Prostate gland (tissue), 2 donors: ENCODE results near the gene GMDS. TPM values are rescaled to one million over a fixed set of nuclear protein-coding genes. Genes with fewer than 3 reads are reported as not detected.

ENCODE experiments used
- DNase-seq: peaks from one replicate; pipeline ENCODE4 v3.0.0-alpha.2; 2019; ENCODE audit warnings: low spot score
- H3K27ac ChIP-seq, 2 donors: fragments of 200-600 bp; sonication (generic); 2 replicates each; pipeline ENCODE4 v1.5.1; 2017 to 2019
- H3K27me3 ChIP-seq: fragments of 200-600 bp; sonication (generic); replicated peaks from 2 replicates; pipeline ENCODE4 v1.5.1; 2019; ENCODE audit not compliant: insufficient read depth
- H3K36me3 ChIP-seq, 2 donors: fragments of 200-600 bp; sonication (generic); 1 replicate in 1 of 2; 2 replicates in 1 of 2; pipeline versions ENCODE4 v1.5.1 to v1.8.1; 2017 to 2019
- H3K4me1 ChIP-seq: fragments of 200-600 bp; sonication (generic); replicated peaks from 2 replicates; pipeline ENCODE4 v1.5.1; 2019
- H3K4me3 ChIP-seq, 2 donors: fragments of 200-600 bp; sonication (generic); 2 replicates each; pipeline ENCODE4 v1.5.1; 2017 to 2019
- H3K9me3 ChIP-seq: fragments of 200-600 bp; sonication (generic); 2 replicates; pipeline ENCODE4 v1.5.1; 2017
- CTCF ChIP-seq, 4 experiments: fragments of 200-600 bp in 2 of 4; fragments of 450-650 bp in 2 of 4; sonication (generic) in 2 of 4; IDR thresholded peaks; 1 replicate in 3 of 4; 2 replicates in 1 of 4; pipeline ENCODE4 v1.5.1; 2016 to 2019; ENCODE audit warnings: antibody characterized with exemption in 4 of 4, mild to moderate bottlenecking in 2 of 4, moderate library complexity in 2 of 4
- POLR2A ChIP-seq: fragments of 450-650 bp; IDR thresholded peaks from one replicate; pipeline ENCODE4 v1.6.1; 2016; ENCODE audit warnings: antibody characterized with exemption, mild to moderate bottlenecking
- POLR2AphosphoS5 ChIP-seq: sonication (generic); formaldehyde crosslinking; IDR thresholded peaks from one replicate; pipeline ENCODE4 v1.6.1; 2017; ENCODE audit warnings: antibody characterized with exemption
- WGBS: methylation state at CpG from one replicate; pipeline ENCODE4 v1.1.5; 2018; 5-methylcytosine and 5-hydroxymethylcytosine counted together
- intact Hi-C: fragments of 100-400 bp; cut with DNase I; formaldehyde crosslinking; loops from one replicate; pipeline ENCODE4 v1.14.2; 2022
- total RNA-seq, 2 donors: library from RNA; depleted of rRNA; stranded (reverse); fragments of >200 nt; gene quantifications; one replicate each; pipeline ENCODE4 v1.1.0, GENCODE V29; 2016

The GMDS gene
- total RNA-seq, 2 donors from 2014 or later: 24.9 to 29.9 TPM

GRCh38 chr6:2188856-2189384 lies 56.5 kb downstream of the GMDS start:
- intact Hi-C loops: no loop called here
- DNase-seq: no peak
- H3K36me3 ChIP-seq: no peaks in the 10 kb centered on the region

GRCh38 chr6:2188397-2188796 lies 57.0 kb downstream of the GMDS start:
- no peaks in the 10 kb centered on the region for H3K9me3 ChIP-seq
- H3K36me3 ChIP-seq: no peaks in the 10 kb centered on the region
- intact Hi-C loops: no loop called here
- H3K27ac ChIP-seq: no peak overlapping the region
- no peaks in the 10 kb centered on the region for H3K4me1 ChIP-seq
- H3K27me3 ChIP-seq: no peaks in the 10 kb centered on the region
- TF ChIP-seq POLR2AphosphoS5 (no peak), POLR2A (no peak), CTCF (IDR thresholded peaks at IDR 0.05) (no peak)
- DNase-seq: no peak
- 96% methylated on average over 5 of the region's 5 CpGs for WGBS
- no peak overlapping the region for H3K4me3 ChIP-seq

More at GRCh38 chr6:2188856-2189384, 56.5 kb downstream of the GMDS start:
- 74% methylated on average over 3 of the region's 3 CpGs for WGBS
- Histone ChIP-seq H3K27ac (no peak overlapping the region), H3K4me3 (no peak overlapping the region), H3K27me3 (no peaks in the 10 kb centered on the region), H3K4me1 (no peaks in the 10 kb centered on the region), H3K9me3 (no peaks in the 10 kb centered on the region)
- no peak for TF ChIP-seq POLR2AphosphoS5

GRCh38 chr6:2187826-2188225 lies 57.6 kb downstream of the GMDS start:
- no peak overlapping the region for H3K27ac ChIP-seq
- H3K4me1 ChIP-seq: no peaks in the 10 kb centered on the region
- H3K4me3 ChIP-seq: no peak overlapping the region
- DNase-seq: no peak
- intact Hi-C loops: no loop called here
- no peaks in the 10 kb centered on the region for H3K27me3 ChIP-seq
- WGBS: 88% methylated on average over 3 of the region's 3 CpGs
- no peak for TF ChIP-seq POLR2AphosphoS5
- TF ChIP-seq CTCF (IDR thresholded peaks at IDR 0.05): no peak
- TF ChIP-seq POLR2A: no peak
- no peaks in the 10 kb centered on the region for H3K9me3 ChIP-seq
- no peaks in the 10 kb centered on the region for H3K36me3 ChIP-seq

- no peak for TF ChIP-seq CTCF (IDR thresholded peaks at IDR 0.05)
- TF ChIP-seq POLR2A: no peak
- TF ChIP-seq POLR2AphosphoS5: no peak
- Histone ChIP-seq H3K4me1 (no peaks in the 10 kb centered on the region), H3K36me3 (no peaks in the 10 kb centered on the region), H3K27ac (no peak overlapping the region), H3K9me3 (no peaks in the 10 kb centered on the region), H3K27me3 (no peaks in the 10 kb centered on the region), H3K4me3 (no peak overlapping the region)
- intact Hi-C loops: no loop called here
- 81% methylated on average over 4 of the region's 4 CpGs for WGBS
- DNase-seq: no peak
These were observed 58.9 kb downstream of the GMDS start for GRCh38 chr6:2186516-2186915.

GRCh38 chr6:2185466-2185865 lies 59.9 kb downstream of the GMDS start:
- H3K27ac ChIP-seq: no peak overlapping the region
- TF ChIP-seq POLR2A (no peak), POLR2AphosphoS5 (no peak), CTCF (IDR thresholded peaks at IDR 0.05) (no peak)
- H3K36me3 ChIP-seq: no peaks in the 10 kb centered on the region
- WGBS: 79% methylated on average over 2 of the region's 2 CpGs
- H3K9me3 ChIP-seq: no peaks in the 10 kb centered on the region
- intact Hi-C loops: no loop called here
- DNase-seq: no peak
- no peak overlapping the region for H3K4me3 ChIP-seq
- H3K4me1 ChIP-seq: no peaks in the 10 kb centered on the region
- H3K27me3 ChIP-seq: no peaks in the 10 kb centered on the region
